22Rv1 (cell line): ENCODE data around the gene OPHN1.
A peak's percentile ranks its signal among the peaks of the same experiment; 100 is the strongest.

Source experiments
- H3K27ac ChIP-seq: fragments of 450-650 bp; 2 replicates; pipeline ENCODE4 v1.5.1; 2017
- CTCF ChIP-seq: fragments of 450-650 bp; IDR thresholded peaks from 2 replicates; pipeline ENCODE4 v1.5.1; 2017; ENCODE audit warnings: mild to moderate bottlenecking
- ZFX ChIP-seq: fragments of 450-650 bp; IDR thresholded peaks from 2 replicates; pipeline ENCODE4 v1.6.1; 2017; ENCODE audit warnings: antibody characterized with exemption, borderline replicate concordance

OPHN1 gene

GRCh38 chrX:68018248-68019203 is 414.8 kb downstream of the OPHN1 start:
- no peak overlapping the region for H3K27ac ChIP-seq
- no peak for TF ChIP-seq ZFX
- TF ChIP-seq CTCF: peak; percentile 69

GRCh38 chrX:67998540-67998939 is 434.8 kb downstream of the OPHN1 start:
- no peak overlapping the region for H3K27ac ChIP-seq
- no peak for TF ChIP-seq ZFX
- no peak for TF ChIP-seq CTCF
